ENCODE results near the gene OR10G3.

DNA sequence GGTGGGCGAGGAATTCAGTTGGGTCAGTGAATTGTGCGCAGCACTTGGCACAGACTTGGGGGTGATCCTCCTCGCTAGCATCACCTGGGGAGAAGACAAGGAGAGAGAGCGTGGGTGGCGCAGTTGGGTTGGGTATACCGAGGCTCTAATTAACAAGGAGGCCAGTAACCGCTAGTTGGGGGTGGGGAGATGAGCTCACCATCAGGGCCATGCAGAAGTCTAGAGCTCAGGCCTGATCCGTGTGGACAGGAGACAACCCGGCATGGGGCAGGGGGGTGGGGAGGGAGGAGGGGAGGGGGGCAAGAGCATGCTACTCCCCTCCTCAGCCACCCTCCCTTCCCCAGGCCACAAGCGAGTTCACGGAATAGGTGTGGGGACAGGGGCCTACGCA is 54.3 kb downstream of the OR10G3 start:
- TF ChIP-seq, protein P1, sequence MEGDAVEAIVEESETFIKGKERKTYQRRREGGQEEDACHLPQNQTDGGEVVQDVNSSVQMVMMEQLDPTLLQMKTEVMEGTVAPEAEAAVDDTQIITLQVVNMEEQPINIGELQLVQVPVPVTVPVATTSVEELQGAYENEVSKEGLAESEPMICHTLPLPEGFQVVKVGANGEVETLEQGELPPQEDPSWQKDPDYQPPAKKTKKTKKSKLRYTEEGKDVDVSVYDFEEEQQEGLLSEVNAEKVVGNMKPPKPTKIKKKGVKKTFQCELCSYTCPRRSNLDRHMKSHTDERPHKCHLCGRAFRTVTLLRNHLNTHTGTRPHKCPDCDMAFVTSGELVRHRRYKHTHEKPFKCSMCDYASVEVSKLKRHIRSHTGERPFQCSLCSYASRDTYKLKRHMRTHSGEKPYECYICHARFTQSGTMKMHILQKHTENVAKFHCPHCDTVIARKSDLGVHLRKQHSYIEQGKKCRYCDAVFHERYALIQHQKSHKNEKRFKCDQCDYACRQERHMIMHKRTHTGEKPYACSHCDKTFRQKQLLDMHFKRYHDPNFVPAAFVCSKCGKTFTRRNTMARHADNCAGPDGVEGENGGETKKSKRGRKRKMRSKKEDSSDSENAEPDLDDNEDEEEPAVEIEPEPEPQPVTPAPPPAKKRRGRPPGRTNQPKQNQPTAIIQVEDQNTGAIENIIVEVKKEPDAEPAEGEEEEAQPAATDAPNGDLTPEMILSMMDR (conservative IDR thresholded peaks at IDR 0.05): no peak
- no peak for TF ChIP-seq EZH2 (IDR thresholded peaks at IDR 0.05; ENCODE audit: low read depth)
